ENCODE results near the gene TOMM40.

DNA sequence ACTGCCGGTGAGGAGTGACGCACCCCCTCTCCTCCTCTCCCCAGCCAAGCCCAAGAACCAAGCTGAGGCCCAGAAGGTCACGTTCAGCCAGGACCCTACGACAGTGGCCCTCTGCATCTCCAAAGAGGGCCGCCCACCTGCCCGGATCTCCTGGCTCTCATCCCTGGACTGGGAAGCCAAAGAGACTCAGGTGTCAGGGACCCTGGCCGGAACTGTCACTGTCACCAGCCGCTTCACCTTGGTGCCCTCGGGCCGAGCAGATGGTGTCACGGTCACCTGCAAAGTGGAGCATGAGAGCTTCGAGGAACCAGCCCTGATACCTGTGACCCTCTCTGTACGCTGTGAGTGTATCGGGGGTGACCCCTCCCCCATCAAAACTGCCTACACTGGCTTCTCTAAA lies 19.2 kb upstream of the TOMM40 start:
- TF ChIP-seq, protein P1, sequence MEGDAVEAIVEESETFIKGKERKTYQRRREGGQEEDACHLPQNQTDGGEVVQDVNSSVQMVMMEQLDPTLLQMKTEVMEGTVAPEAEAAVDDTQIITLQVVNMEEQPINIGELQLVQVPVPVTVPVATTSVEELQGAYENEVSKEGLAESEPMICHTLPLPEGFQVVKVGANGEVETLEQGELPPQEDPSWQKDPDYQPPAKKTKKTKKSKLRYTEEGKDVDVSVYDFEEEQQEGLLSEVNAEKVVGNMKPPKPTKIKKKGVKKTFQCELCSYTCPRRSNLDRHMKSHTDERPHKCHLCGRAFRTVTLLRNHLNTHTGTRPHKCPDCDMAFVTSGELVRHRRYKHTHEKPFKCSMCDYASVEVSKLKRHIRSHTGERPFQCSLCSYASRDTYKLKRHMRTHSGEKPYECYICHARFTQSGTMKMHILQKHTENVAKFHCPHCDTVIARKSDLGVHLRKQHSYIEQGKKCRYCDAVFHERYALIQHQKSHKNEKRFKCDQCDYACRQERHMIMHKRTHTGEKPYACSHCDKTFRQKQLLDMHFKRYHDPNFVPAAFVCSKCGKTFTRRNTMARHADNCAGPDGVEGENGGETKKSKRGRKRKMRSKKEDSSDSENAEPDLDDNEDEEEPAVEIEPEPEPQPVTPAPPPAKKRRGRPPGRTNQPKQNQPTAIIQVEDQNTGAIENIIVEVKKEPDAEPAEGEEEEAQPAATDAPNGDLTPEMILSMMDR (conservative IDR thresholded peaks at IDR 0.05; ENCODE audit: low read length) = no peak
- no peak for TF ChIP-seq EZH2phosphoT487 (IDR thresholded peaks at IDR 0.05; ENCODE audit: borderline replicate concordance)

Measured in Loucy (cell line).